GM18868 (cell line): ENCODE results near the gene SLC25A40.
A peak's percentile ranks its signal among the peaks of the same experiment; 100 is the strongest.
"Not testable (repeated sequence)": the region's sequence is repeated elsewhere in the genome, so short reads cannot be mapped to it uniquely, and the experiment has no call there.

ENCODE experiments used
- ATAC-seq: cut with Tn5 transposase; IDR thresholded peaks from one replicate; pipeline ENCODE4 v1.9.1; 2021; ENCODE audit warnings: mild to moderate bottlenecking, moderate library complexity; ENCODE audit not compliant: unreplicated experiment

Gene SLC25A40, protein sequence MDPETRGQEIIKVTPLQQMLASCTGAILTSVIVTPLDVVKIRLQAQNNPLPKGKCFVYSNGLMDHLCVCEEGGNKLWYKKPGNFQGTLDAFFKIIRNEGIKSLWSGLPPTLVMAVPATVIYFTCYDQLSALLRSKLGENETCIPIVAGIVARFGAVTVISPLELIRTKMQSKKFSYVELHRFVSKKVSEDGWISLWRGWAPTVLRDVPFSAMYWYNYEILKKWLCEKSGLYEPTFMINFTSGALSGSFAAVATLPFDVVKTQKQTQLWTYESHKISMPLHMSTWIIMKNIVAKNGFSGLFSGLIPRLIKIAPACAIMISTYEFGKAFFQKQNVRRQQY

GRCh38 chr7:87876040-87876868 is at the start of gene SLC25A40, which contains the start of gene DBF4:
Gene SLC25A40, minus strand, starts transcription at chr7:87876360. Its CDS starts 17,633 bp downstream, at chr7:87858727.
Gene DBF4, plus strand, starts transcription at chr7:87876493. Its CDS starts 240 bp downstream, at chr7:87876733.
- peak; percentile 89 for ATAC-seq

- not testable (repeated sequence) for ATAC-seq
Measured at GRCh38 chr7:87922759-87923395, 46.7 kb upstream of the SLC25A40 start.

DNA sequence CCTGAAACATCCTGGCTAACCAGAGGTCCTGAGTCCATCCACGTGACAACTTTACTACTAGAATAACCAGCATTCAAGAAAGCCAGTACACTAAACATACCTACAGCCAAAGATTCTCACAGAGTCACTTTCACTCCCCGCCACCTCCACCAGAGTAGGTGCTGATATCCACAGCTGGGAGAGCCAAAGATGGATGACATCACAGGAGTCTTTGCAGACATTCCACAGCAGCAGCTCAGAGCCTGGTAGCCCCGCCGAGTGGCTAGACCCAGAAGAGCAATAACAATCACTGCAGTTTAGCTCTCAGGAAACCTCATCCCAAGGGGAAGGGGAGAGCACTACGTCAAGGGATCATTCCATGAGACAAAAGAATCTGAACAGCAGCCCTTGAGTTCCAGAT is 44.4 kb upstream of the SLC25A40 start:
- no peak for ATAC-seq

DNA sequence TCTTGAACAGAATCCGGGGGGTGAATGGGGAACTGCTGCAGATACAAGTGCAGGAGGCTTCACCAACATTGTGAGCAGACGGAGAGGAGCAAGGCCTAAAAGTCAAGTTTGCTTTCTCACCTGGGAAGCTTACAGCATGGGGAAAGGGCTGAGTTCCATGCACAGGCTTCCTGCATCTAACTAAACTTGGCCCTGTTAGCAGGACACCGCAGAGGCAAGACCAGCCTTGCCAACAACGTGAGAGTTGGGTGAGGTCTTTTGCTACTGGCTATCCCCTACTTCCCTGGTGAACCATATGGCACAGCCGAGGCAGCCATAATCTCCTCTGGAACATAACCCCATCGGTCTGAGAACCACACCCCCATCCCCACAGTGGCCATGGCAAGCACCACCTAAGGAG is 43.7 kb upstream of the SLC25A40 start:
- ATAC-seq = no peak

- ATAC-seq = no peak
Measured at GRCh38 chr7:87918740-87919139, 42.6 kb upstream of the SLC25A40 start.

DNA sequence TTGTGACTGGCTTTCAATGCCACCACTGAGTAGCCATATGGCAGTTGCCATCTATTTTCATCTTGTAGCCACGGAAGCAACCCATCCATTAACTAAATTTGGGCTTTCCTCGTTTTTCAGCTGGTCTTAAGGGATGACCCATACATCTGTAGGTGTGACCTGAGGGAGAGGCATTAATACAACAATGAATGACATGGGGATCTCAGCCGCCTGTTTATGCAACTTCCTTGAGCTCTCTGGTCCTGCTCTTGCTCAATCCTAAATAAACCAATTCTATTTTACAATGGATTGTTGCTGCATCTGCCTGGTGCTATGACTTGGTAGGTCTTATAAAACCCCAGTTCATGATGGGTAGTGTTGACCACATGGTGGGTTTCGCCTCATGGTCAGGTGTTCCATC is 36.0 kb upstream of the SLC25A40 start:
- no peak for ATAC-seq

- ATAC-seq = not testable (repeated sequence)
Measured at GRCh38 chr7:87908814-87909213, 32.7 kb upstream of the SLC25A40 start.

GRCh38 chr7:87907136-87907906 is 31.2 kb upstream of the SLC25A40 start:
- not testable (repeated sequence) for ATAC-seq

DNA sequence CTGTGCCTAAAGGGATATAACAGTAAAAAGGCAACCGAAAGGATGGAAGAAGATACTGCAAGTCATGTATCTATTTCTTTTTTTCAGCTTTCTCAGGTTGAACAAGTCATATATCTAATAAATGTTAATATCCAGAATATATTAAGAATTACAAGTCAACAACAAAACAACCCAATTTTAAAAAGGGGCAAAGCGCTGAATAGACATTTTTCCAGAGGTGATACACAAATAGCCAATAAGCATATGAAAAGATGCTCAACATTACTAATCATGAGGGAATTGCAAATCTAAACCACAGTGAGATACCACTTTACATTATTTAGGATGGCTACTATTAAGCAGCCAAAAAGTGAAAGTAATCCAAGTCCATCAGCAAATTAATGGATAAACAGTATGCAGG is 23.1 kb upstream of the SLC25A40 start:
- no peak for ATAC-seq

DNA sequence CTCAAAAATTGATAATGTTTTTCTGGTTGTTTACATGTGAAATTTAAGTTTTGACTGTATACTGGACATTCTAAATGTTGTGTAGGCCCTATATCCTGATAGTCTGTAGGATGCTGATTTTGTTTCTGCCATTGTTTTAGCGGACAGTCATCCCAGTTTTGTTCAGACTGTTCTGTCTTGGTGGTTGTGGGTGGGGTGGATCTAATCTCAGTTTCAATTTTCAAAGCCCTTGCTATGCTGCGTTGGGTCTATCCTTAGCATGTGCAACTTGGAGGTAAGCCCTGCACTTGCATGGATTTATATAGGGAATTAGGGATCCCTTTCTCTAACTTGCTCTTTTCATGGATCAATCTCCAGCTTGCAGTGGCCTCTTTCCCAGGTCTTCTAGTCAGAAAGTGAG is 19.2 kb upstream of the SLC25A40 start:
- no peak for ATAC-seq

DNA sequence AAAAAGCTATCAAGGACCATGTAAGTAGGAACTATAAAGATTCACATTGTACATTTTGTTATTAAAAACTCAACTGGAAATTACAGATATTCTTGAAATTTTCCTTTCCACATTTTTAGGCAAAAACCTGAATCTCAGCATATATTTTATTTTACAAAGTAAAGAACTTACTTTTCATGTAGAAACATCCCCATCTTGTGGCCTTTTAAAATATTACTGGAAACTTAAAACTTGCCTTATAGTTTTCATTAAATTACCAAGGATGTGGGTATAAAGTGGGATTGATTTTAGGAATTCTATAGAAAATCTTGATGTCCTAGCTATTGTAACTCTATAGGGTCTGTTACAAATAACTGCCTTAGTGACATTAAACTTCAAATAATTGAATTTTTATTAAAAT is 10.7 kb upstream of the SLC25A40 start:
- ATAC-seq = no peak

GRCh38 chr7:87885018-87885417 is 8.9 kb upstream of the SLC25A40 start:
- ATAC-seq = no peak

GRCh38 chr7:87882151-87882937 is 6.2 kb upstream of the SLC25A40 start:
- ATAC-seq = no peak

DNA sequence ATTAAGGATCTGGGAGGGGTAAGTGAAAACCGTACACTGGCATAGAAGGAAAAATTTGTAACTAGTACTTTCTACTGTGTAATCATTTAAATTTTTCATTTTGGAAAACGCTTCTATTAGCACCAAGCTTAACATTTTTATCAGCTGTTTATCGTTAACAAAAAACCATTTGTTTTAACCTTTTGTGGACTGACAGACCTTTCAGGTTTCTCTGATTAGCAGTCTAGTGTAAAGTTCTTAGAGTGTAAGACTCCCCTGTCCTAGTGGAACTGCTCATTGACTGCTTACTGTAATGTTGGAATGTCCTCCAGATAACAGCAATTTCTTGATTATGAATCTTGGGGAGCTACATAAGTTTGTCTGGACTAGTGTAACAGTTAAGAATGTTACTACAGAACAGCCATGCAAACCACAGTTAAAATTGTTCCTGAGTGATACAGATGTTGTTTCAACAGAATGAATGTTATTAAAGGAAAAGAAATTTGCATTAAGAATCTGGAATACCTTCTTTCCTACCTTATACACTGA is 2.1 kb upstream of the SLC25A40 start:
- ATAC-seq = no peak

DNA sequence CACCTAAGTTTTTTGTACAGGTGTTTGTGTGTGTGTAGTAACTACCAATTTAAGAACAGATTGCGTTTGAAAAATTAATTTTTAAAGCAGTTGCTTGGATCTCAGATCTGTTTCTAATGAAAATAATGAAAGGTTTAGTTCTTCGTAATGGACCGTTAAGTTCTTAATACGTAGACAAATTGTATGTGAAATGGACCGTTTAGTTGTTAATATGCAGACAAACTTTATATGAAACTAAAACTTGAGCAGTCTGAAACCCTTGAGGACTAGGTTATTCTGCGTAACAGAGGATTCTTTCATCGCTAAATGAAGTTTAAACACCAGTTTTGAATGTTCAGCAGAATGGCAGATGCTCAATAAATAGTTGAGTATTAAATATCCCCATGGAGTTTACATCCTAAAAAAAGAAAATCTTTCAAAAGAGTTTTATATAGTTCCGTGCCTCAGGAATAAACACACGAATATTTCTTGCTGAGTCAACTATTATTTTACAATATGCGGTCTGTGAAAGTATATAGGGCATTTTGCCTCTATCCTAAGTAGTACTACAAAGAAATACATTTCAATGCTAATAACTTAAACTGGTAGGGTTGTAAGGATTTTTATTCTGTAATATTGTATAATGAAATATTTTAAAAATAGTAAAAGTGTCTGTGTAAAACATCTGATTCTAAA is 1.3 kb upstream of the SLC25A40 start:
- no peak for ATAC-seq

DNA sequence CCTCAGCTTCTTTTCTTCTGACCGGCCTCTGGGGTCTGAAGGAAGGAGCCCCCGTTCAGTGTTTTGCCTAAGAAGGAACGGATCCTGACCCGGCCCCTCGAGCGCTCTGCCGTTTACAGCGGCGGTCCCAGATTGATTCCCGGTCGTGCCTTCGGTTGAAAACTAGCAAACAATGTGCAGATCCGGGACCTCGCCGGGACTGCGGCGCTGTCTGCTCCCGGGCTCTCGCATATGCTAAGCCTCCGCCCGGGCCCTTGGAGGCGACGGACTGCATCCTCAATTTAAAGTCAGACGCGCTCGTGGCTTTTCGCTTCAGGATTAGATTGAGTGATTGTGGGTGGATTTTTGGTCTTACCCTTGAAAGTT is 692 bp upstream of the SLC25A40 start:
- ATAC-seq = no peak

DNA sequence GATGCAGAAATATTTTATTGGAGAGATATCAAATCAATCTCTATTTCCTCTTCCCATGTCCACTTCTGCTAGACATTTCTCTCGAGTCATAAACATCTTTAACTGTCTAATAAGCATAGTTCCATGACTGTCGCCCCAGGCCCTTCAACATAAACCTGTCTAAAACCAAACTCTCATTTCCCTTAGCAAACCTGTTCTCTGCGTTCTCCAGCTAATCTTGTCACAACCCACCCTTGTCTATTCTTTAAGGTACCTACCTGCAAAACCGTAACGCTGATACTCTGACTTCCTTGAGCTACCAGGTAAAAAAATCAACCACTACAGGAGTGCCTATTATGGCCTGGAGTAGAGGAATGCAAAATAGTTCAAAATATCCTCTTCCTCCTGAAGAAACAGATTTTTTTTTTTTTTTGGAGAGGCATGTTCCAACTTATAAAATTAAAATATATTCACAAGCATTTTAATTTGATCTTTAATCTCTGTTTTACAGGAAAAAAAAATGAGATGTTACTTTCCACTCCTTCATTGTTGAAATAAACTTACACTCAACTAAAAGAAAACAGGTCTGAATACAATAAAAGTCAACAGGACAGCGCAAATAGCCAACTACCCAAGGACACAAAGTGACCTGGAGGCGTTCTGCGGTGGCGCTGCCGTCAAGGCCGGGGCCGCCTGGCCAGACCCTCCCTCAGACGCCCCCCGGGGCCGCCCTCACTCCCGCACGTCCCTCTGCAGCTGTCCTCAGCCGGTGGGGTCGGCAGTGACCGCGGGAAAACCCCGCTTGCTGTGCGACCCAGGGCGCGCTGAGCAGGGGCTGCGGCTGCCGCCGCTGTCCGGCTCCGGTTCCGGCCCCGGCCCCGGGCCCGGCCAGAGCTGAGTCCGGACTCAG is 765 bp downstream of the SLC25A40 start:
- ATAC-seq = peak; percentile 10

GRCh38 chr7:87874066-87874465 is 2.1 kb downstream of the SLC25A40 start:
- no peak for ATAC-seq
